ENCODE measurements around the gene HSPA2.
"Not testable (repeated sequence)": the region's sequence is repeated elsewhere in the genome, so short reads cannot be mapped to it uniquely, and the experiment has no call there.

HSPA2 gene

GRCh38 chr14:64516969-64517368, 23.6 kb upstream of the HSPA2 start:
- DNase-seq, result no peak

- DNase-seq, result not testable (repeated sequence)
These were observed 22.9 kb upstream of the HSPA2 start for GRCh38 chr14:64517667-64518066.

GRCh38 chr14:64518229-64518628, 22.3 kb upstream of the HSPA2 start:
- no peak for DNase-seq

- no peak for DNase-seq
These were observed 19.8 kb upstream of the HSPA2 start for GRCh38 chr14:64520699-64521098.

- DNase-seq, result no peak
These were observed 17.8 kb upstream of the HSPA2 start for GRCh38 chr14:64522591-64523355.

- DNase-seq, result no peak
These were observed 15.2 kb upstream of the HSPA2 start for GRCh38 chr14:64525354-64525753.

GRCh38 chr14:64531567-64531966, 9.0 kb upstream of the HSPA2 start:
- no peak for DNase-seq

- no peak for DNase-seq
These were observed 3.9 kb upstream of the HSPA2 start for GRCh38 chr14:64536488-64537245.

GRCh38 chr14:64541261-64541971, 875 bp downstream of the HSPA2 start:
- no peak for DNase-seq

GRCh38 chr14:64541972-64542835, 1.7 kb downstream of the HSPA2 start:
- no peak for DNase-seq

- DNase-seq, result no peak
These were observed 2.3 kb downstream of the HSPA2 start for GRCh38 chr14:64542836-64543201.

GRCh38 chr14:64544607-64545312, 4.2 kb downstream of the HSPA2 start:
- no peak for DNase-seq

- DNase-seq, result no peak
These were observed 8.5 kb downstream of the HSPA2 start for GRCh38 chr14:64549016-64549415.

- DNase-seq, result no peak
These were observed 9.5 kb downstream of the HSPA2 start, which contains the start of gene PPP1R36 for GRCh38 chr14:64549791-64550620. TSS of gene PPP1R36 (plus strand) at chr14:64549961. CDS start at chr14:64549998, 37 bp downstream.

- DNase-seq, result peak; percentile 28
These were observed 10.2 kb downstream of the HSPA2 start for GRCh38 chr14:64550621-64551333.

GRCh38 chr14:64554556-64554955, 14.0 kb downstream of the HSPA2 start:
- no peak for DNase-seq

GRCh38 chr14:64556526-64556925, 16.0 kb downstream of the HSPA2 start:
- no peak for DNase-seq

- not testable (repeated sequence) for DNase-seq
These were observed 17.7 kb downstream of the HSPA2 start for GRCh38 chr14:64558216-64558615.

- no peak for DNase-seq
These were observed 21.1 kb downstream of the HSPA2 start for GRCh38 chr14:64561631-64562030.

GRCh38 chr14:64562436-64562835, 21.9 kb downstream of the HSPA2 start:
- DNase-seq, result no peak

All from NCI-H1436 treated with DMSO at 0.1 percent for 48 hours (cell line).